Measurements from ENCODE around the gene NDUFB2. TPM values are rescaled to one million over a fixed set of nuclear protein-coding genes. Genes with fewer than 3 reads are reported as not detected.
A peak's percentile ranks its signal among the peaks of the same experiment; 100 is the strongest.

NDUFB2 gene
- total and polyA plus RNA-seq, 9 of the 15 experiments (the other 6 are each of a cell fraction or from before 2014, with no cell fraction given) = 220 to 2,075 (median 320) TPM

GRCh38 chr7:140654661-140655060 is 41.8 kb upstream of the NDUFB2 start:
- no peak overlapping the region for H3K4me2 ChIP-seq (ENCODE audit: insufficient read depth, low read length)
- H2AFZ ChIP-seq (ENCODE audit: low read depth, low read length) = no peak overlapping the region
- H3K27ac ChIP-seq (ENCODE audit: extremely low read depth, low read depth, low read length) = no peak overlapping the region
- DNase-seq (ENCODE audit: extremely low read depth in 1 of 4, low spot score in 3 of 4) = no peak
- H3K4me1 ChIP-seq (replicated peaks in 1 of 2; ENCODE audit: control insufficient read depth in 2 of 2, insufficient read depth in 2 of 2, low read length in 2 of 2) = no peaks in the 10 kb centered on the region; a peak in 2 of 5 replicates
- ChIA-PET CTCF (ENCODE audit: low intra/inter-chr PET ratio) (interaction anchor here (3.3 kb wide), 1 partner anchor 178 kb away, joined by 31 read pairs; no protein-coding TSS in a partner anchor), POLR2A (no interaction called here)
- in situ Hi-C loops (cut with MboI) (no loop called here), intact Hi-C loops (cut with micrococcal nuclease) (loop anchor here (5.0 to 10.0 kb wide), 3 partner anchors 332 to 647 kb away; partner anchors contain the start of gene KDM7A)
- TF ChIP-seq ETV6 (IDR thresholded peaks at IDR 0.05; ENCODE audit: borderline replicate concordance in 1 of 2, low read depth in 2 of 2, low read length in 1 of 2) = no peak
- no peak for TF ChIP-seq ETV6 (CRISPR knock-in tag; IDR thresholded peaks at IDR 0.05; ENCODE audit: borderline replicate concordance)
- TF ChIP-seq MLLT1 (IDR thresholded peaks at IDR 0.05) = 0 out of 4 replicates have a peak, but pooled peaks of 1 of the 2 experiments have one; percentile 5
- 0 out of 4 replicates have a peak, but pooled peaks of 1 of the 2 experiments have one; percentile 46 for TF ChIP-seq HDAC1 (IDR thresholded peaks at IDR 0.05)
- TF ChIP-seq, protein P1, sequence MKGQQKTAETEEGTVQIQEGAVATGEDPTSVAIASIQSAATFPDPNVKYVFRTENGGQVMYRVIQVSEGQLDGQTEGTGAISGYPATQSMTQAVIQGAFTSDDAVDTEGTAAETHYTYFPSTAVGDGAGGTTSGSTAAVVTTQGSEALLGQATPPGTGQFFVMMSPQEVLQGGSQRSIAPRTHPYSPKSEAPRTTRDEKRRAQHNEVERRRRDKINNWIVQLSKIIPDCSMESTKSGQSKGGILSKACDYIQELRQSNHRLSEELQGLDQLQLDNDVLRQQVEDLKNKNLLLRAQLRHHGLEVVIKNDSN (CRISPR knock-in tag; IDR thresholded peaks at IDR 0.05) = 0 out of 2 replicates have a peak, but pooled peaks have one; percentile 30
- 0 out of 4 replicates have a peak, but pooled peaks of 1 of the 2 experiments have one; percentile 12 for TF ChIP-seq MCM7 (IDR thresholded peaks at IDR 0.05)
- TF ChIP-seq NEUROD1 (IDR thresholded peaks at IDR 0.05; ENCODE audit: borderline replicate concordance, low read depth, low read length, partially characterized antibody) = no peak
- TF ChIP-seq, protein P2, sequence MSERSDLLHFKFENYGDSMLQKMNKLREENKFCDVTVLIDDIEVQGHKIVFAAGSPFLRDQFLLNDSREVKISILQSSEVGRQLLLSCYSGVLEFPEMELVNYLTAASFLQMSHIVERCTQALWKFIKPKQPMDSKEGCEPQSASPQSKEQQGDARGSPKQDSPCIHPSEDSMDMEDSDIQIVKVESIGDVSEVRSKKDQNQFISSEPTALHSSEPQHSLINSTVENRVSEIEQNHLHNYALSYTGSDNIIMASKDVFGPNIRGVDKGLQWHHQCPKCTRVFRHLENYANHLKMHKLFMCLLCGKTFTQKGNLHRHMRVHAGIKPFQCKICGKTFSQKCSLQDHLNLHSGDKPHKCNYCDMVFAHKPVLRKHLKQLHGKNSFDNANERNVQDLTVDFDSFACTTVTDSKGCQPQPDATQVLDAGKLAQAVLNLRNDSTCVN (CRISPR knock-in tag; IDR thresholded peaks at IDR 0.05) = peak; percentile 19; the same call in 1 of the 2 replicates
- TF ChIP-seq RHOXF2B (CRISPR knock-in tag; conservative IDR thresholded peaks at IDR 0.05) = no peak
- no peaks in the 10 kb centered on the region for H3K36me3 ChIP-seq (ENCODE audit: control insufficient read depth, insufficient read depth, low read length)
- 4% methylated on average over 4 of the region's 4 CpGs for WGBS (ENCODE audit: insufficient coverage, low coverage, missing lambda C conversion rate)
- no peak overlapping the region for H3K4me3 ChIP-seq
- no peak for FAIRE-seq
- no peaks in the 10 kb centered on the region for H3K9me3 ChIP-seq (replicated peaks; ENCODE audit: control insufficient read depth, insufficient read depth, low read depth, low read length)
- H4K20me1 ChIP-seq (replicated peaks; ENCODE audit: control insufficient read depth, insufficient read depth, low read length) = no peaks in the 10 kb centered on the region; the same call in none of the 2 replicates
- no peaks in the 10 kb centered on the region for H3K79me2 ChIP-seq (ENCODE audit: control insufficient read depth, insufficient read depth, low read length)
- no peak overlapping the region for H3K9ac ChIP-seq (ENCODE audit: insufficient read depth in 1 of 2, low read depth in 2 of 2, low read length in 2 of 2)
- no TSS peak for BruUV-seq (replicated peaks)
- no peak for ATAC-seq
- no peaks in the 10 kb centered on the region for H3K9me1 ChIP-seq (ENCODE audit: control insufficient read depth, insufficient read depth, low read length)
- H3K27me3 ChIP-seq (ENCODE audit: control insufficient read depth in 2 of 2, insufficient read depth in 2 of 2, low read length in 2 of 2) = peaks cover 56 to 87% of the 10 kb centered on the region in 2 experiments; a peak in 4 of 5 replicates

Data from K562 (cell line).